GM21423 (cell line): ENCODE measurements around the gene APP.

Experiments used
- ATAC-seq: cut with Tn5 transposase; IDR thresholded peaks from one replicate; pipeline ENCODE4 v1.9.1; 2021; ENCODE audit warnings: mild to moderate bottlenecking, moderate library complexity; ENCODE audit not compliant: unreplicated experiment

The APP gene

GRCh38 chr21:26072666-26073615 is 97.6 kb downstream of the APP start:
- ATAC-seq: no peak

- no peak for ATAC-seq
Measured at GRCh38 chr21:26070822-26071425, 99.6 kb downstream of the APP start.

- ATAC-seq: no peak
Measured at GRCh38 chr21:26070121-26070520, 100.4 kb downstream of the APP start.

- no peak for ATAC-seq
Measured at GRCh38 chr21:26068776-26069175, 101.8 kb downstream of the APP start.

- ATAC-seq: no peak
Measured at GRCh38 chr21:26067836-26068594, 102.6 kb downstream of the APP start.

- no peak for ATAC-seq
Measured at GRCh38 chr21:26064506-26064905, 106.1 kb downstream of the APP start.

- no peak for ATAC-seq
Measured at GRCh38 chr21:26061437-26061836, 109.1 kb downstream of the APP start.

- no peak for ATAC-seq
Measured at GRCh38 chr21:26060335-26061115, 110.0 kb downstream of the APP start.

- no peak for ATAC-seq
Measured at GRCh38 chr21:26057477-26058170, 112.9 kb downstream of the APP start.

- ATAC-seq: no peak
Measured at GRCh38 chr21:26055841-26056264, 114.7 kb downstream of the APP start.

GRCh38 chr21:26055010-26055409 is 115.6 kb downstream of the APP start:
- ATAC-seq: no peak

- no peak for ATAC-seq
Measured at GRCh38 chr21:26052057-26052456, 118.5 kb downstream of the APP start.

- no peak for ATAC-seq
Measured at GRCh38 chr21:26050857-26051256, 119.7 kb downstream of the APP start.

GRCh38 chr21:26049803-26050202 is 120.8 kb downstream of the APP start:
- no peak for ATAC-seq

GRCh38 chr21:26047279-26047967 is 123.1 kb downstream of the APP start:
- ATAC-seq: no peak

- no peak for ATAC-seq
Measured at GRCh38 chr21:26043891-26044290, 126.7 kb downstream of the APP start.

GRCh38 chr21:26042181-26042876 is 128.2 kb downstream of the APP start:
- no peak for ATAC-seq

GRCh38 chr21:26041431-26042180 is 129.0 kb downstream of the APP start:
- ATAC-seq: no peak
